Stimulated activated CD4-positive, alpha-beta T cell treated with anti-CD3 and anti-CD28 coated beads, Interleukin-12 subunit alpha, Interleukin-12 subunit beta, amount 100 ng/mL, for 48 hours (primary cell): ENCODE results near the gene PARN.
A peak's percentile ranks its signal among the peaks of the same experiment; 100 is the strongest.
"Not testable (repeated sequence)": the region's sequence is repeated elsewhere in the genome, so short reads cannot be mapped to it uniquely, and the experiment has no call there.

Experiments used
- DNase-seq, 3 donors: peaks; one replicate each; pipeline ENCODE4 v3.0.0-alpha.2; 2020; ENCODE audit warnings: low read depth in 2 of 3, low spot score in 1 of 3

Gene PARN

GRCh38 chr16:14405611-14406537 lies 224.2 kb downstream of the PARN start:
- DNase-seq: peak; percentile 7 to 29 (median 12)

- not testable (repeated sequence) for DNase-seq
Observed at GRCh38 chr16:14403001-14403389, 227.1 kb downstream of the PARN start.

GRCh38 chr16:14402114-14403000 lies 227.7 kb downstream of the PARN start:
- DNase-seq: not testable (repeated sequence)

- not testable (repeated sequence) for DNase-seq
Observed at GRCh38 chr16:14401711-14402061, 228.4 kb downstream of the PARN start.

GRCh38 chr16:14400978-14401710 lies 228.9 kb downstream of the PARN start:
- not testable (repeated sequence) for DNase-seq

GRCh38 chr16:14400285-14400977 lies 229.6 kb downstream of the PARN start:
- no peak for DNase-seq

- no peak for DNase-seq
Observed at GRCh38 chr16:14399378-14400284, 230.4 kb downstream of the PARN start.

- no peak for DNase-seq
Observed at GRCh38 chr16:14398014-14398717, 231.9 kb downstream of the PARN start.

GRCh38 chr16:14395710-14396304 lies 234.3 kb downstream of the PARN start:
- DNase-seq: not testable (repeated sequence)

GRCh38 chr16:14394834-14395233 lies 235.2 kb downstream of the PARN start:
- DNase-seq: no peak

- no peak for DNase-seq
Observed at GRCh38 chr16:14392960-14393359, 237.1 kb downstream of the PARN start.

- no peak for DNase-seq
Observed at GRCh38 chr16:14389359-14389758, 240.7 kb downstream of the PARN start.

- no peak for DNase-seq
Observed at GRCh38 chr16:14388243-14388642, 241.8 kb downstream of the PARN start.

GRCh38 chr16:14386115-14386514 lies 243.9 kb downstream of the PARN start:
- no peak for DNase-seq
